Stimulated activated CD8-positive, alpha-beta memory T cell treated with anti-CD3 and anti-CD28 coated beads, Interleukin-12 subunit alpha, Interleukin-12 subunit beta, amount 100 ng/mL, for 1 hour (primary cell): Measurements from ENCODE around the gene TKTL1.

Experiments
- DNase-seq: peaks from one replicate; pipeline ENCODE4 v3.0.0-alpha.2; 2020; ENCODE audit warnings: low read depth

TKTL1 gene

DNA sequence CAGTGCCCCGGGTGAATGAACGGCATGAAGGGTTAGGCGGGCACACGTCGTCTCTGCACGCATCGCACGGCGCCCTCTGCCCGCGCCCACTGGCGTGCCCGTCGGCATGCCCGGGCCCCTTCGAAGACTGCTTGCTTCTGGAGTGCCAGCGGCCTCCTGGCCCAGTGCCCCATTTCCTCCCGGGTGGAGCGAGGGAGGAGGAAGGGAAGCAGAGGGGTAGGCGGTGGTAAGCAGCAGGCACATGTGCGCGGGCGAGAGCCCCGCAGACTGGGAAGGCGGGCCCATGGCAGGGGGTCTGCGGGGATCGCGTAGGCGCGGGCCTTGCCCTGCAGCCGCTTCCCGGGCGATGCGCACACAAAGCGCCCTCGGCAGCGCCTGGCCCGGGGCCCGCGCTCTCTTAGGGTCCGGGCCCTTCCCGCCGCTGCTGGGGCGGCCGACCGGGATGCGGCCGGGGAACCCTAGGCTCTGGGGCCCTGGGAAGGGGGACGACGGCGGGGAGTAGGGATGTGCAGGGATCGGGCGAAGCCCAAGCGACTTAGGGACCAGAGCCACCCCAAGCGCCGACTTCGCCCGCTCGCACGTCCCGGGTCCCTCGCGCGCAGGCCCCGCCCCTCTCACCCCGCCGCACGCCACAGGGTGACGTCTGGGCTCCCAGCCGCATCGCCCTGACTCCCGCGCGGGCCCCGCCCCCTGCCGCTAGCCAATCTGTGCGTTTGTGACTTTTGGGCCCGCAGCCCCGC, 82.6 kb downstream of the TKTL1 start:
- peak; percentile 88 for DNase-seq

DNA sequence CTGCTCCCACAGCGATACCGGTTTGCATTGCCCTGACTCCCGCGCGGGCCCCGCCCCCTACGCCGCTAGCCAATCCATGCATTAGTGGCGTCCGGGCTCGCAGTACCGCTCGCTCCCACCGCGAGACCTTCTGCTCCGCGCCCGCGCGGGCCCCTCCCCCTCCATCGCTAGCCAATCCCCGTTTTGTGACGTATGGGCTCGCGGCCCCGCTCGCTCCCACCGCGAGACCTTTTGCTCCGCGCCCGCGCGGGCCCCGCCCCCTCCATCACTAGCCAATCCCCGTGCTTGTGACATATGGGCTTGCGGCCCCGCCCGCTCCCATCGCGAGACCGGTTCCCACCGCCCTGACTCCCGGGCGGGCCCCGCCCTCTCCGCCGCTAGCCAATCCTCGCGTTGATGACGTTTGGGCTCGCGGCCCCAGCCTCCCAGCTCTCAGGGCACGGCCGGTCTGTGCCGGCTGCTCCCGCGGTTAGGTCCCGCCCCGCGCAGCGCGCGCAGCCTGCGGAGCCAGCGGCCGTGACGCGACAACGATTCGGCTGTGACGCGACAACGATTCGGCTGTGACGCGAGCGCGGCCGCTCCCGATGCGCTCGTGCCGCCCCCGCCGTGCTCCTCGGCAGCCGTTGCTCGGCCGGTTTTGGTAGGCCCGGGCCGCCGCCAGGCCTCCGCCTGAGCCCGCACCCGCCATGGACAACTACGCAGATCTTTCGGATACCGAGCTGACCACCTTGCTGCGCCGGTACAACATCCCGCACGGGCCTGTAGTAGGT, 83.4 kb downstream of the TKTL1 start, which contains the start of gene EMD:
Gene EMD, plus strand, starts transcription at position 497 of the 770 bp plus-strand sequence. Its CDS starts 190 bp downstream, at position 687.
- DNase-seq = peak; percentile 86

DNA sequence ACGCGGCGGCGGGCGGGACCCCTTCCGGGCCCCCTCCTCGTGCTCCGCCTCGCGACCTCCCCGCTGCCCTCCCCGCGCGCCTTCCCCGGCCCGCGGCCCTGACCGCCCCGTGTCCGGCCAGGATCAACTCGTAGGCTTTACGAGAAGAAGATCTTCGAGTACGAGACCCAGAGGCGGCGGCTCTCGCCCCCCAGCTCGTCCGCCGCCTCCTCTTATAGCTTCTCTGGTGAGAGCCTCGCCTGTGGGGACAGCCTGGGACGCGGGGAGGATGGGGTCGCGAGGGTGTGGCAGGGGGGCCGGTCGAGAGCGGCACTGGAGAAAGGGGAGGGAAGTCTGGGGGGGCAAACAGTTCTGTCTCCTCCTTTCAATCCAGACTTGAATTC, 84.0 kb downstream of the TKTL1 start:
- DNase-seq = no peak
